Activated CD4-positive, alpha-beta T cell treated with anti-CD3 and anti-CD28 coated beads, Interleukin-2, amount 50 U/mL, for 16 hours (primary cell): ENCODE measurements around the gene ARRDC5.
"Not testable (repeated sequence)": the region's sequence is repeated elsewhere in the genome, so short reads cannot be mapped to it uniquely, and the experiment has no call there.

ENCODE experiments used
- DNase-seq: peaks from one replicate; pipeline ENCODE4 v3.0.0-alpha.2; 2020

Gene ARRDC5

DNA sequence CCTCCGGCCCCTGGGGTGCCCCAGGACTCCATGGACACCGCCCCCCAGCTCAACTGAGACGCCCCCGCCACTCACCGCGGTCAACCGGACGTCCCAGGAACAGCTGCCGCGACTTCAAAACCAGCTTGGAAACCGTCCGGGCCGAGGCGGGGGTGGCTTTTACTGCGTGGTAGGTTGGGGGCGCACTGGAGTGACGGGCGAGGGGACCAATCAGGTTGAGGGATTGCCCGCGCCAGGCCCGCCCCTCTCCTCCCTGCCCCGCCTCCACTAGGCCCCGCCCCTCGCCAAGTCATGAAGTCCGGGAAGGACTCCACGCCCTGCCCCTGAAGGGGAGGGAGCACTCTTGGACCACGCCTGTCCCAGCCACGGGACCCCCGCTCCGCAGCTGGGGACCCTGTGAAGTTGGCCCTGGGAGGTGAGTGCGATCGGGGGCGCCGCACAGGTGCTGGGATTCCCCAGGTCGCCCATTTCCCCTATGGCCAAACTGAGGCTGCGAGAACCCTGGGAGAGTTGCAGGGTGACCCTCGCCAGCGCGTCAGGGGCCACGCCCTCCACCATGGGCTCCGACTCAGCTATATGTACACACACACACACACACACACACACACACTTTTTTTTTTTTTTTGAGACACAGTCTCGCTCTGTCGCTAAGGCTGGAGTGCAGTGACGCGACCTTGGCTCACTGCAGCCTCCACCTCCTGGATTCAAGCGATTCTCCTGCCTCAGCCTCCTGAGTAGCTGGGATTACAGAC, 35.0 kb downstream of the ARRDC5 start, which contains the start of gene PLIN3:
Gene PLIN3, minus strand, starts transcription at position 134 of the 752 bp plus-strand sequence. CDS start 6,273 bp downstream, outside the sequence.
- DNase-seq = peak; percentile 94

DNA sequence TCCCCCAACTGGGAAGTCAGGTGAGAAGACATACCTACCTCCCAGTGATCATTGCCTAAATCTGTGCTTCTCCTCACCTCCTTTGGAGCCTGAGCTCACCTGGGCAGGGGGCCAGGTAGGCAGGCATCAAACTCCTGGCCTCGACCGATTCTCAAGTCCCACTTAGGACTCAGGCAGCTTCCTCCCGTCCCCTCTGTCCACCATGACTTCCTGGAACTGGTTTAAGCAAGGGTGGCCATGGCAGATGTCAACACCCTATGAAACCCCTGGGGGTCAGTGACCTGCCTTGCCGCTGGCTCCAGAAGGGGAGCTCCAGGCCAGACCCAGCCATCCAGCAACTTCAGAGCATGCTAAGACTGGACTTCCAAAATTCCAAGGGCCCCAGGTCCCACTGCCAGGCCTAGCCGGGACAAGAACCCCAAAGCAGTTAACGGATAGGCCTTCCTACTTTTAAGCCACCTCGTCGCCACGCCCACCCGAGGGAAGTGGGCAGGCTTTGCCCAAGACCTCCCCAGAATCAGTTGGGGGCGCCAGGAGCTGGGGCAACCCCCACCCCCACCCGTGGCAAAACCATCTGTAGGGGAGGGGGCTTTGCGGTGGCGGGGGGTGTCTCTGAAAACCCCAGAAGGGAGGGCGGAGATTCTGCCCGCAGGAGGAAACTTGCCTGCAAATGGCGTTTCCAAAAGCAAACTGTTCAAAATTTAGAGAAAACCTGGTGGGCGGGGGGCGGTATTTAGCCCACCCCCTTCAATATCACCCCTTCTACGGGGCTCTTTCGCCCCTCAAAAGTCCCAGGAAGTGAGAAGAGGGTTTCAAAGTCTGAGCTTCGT, 35.9 kb downstream of the ARRDC5 start:
- DNase-seq = no peak

DNA sequence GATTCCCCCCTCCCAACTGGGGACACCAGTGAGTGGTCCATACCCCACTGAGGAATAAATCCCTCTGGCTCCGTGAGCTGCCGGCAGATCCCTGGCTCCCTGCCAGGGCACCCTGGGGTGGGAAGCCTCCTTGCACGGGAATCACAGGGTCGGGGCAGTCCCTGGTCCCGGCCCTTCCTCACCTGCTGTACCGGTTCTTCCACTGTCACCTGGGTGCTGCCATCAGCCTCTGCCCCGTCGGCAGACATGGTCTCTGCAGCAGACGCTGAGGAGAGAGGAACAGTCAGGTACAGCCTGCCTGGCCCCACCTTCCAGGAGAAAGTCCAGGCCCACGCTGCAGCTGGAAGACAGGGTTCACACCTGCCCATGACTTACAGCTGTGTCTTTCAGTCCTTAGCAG, 41.5 kb downstream of the ARRDC5 start:
- no peak for DNase-seq

DNA sequence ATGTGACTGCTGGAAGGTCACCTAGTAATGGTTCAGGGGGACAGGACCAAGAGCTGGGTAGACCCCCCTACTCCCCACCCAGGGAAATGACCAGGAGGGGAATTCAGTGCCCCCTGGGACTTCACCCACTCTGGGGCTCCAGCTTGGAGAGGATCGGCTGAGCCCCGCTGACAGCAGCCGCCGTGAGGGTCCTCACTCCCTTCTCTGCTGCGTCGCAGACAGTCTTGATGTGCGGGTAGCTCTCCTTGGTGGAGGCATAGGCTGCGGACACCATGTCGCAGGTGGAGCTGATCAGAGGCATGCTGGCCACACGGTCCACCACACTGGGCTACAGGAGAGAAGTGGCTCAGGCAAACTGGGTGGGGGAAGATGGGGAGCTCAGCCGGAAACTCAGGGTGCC, 43.0 kb downstream of the ARRDC5 start:
- DNase-seq = no peak

DNA sequence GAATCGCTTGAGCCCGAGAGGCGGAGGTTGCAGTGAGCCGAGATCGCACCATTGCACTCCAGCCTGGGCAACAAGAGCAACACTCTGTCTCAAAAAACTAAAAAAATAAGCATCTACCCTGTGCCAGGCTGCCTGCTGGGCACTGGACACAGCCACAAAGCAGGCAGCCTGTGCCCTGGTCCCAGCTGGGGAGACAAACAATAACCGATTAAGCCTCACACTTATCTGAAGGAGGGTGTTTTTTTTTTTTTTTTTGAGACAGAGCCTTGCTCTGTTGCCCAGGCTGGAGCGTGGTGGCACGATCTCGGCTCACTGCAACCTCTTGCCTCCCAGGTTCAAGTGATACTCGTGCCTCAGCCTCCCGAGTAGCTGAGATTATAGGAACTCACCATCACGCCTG, 46.2 kb downstream of the ARRDC5 start:
- DNase-seq = not testable (repeated sequence)

DNA sequence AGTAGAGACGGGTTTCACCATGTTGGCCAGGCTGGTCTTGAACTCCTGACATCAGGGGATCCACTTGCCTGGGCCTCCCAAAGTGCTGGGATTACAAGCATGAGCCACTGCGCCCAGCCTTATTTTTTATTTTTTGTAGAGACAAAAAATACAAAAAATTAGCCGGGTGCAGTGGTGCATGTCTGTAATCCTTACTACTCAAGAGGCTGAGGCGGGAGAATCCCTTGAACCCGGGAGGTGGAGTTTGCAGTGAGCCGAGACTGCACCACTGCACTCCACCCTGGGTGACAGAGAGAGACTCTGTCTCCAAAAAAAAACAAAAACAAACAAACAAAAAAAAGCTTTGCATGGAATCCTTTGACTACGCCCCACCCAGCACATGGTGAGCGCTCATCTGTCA, 49.2 kb downstream of the ARRDC5 start:
- not testable (repeated sequence) for DNase-seq

DNA sequence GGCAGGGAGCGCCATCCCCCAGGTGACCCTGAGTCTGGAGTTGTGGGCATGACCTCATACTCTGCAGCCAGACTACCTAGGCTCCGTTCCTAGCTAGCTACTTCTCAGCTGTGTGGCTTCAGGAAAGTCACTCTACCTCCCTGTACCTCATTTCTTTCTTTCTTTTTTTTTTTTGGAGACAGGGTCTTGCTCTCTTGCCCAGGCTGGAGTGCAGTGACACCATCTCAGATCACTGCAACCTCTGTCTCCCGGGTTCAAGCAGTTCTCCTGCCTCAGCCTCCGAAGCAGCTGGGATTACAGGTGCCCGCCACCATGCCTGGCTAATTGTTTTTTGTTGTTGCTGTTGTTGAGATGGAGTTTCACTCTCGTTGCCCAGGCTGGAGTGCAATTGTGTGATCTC, 50.2 kb downstream of the ARRDC5 start:
- no peak for DNase-seq

DNA sequence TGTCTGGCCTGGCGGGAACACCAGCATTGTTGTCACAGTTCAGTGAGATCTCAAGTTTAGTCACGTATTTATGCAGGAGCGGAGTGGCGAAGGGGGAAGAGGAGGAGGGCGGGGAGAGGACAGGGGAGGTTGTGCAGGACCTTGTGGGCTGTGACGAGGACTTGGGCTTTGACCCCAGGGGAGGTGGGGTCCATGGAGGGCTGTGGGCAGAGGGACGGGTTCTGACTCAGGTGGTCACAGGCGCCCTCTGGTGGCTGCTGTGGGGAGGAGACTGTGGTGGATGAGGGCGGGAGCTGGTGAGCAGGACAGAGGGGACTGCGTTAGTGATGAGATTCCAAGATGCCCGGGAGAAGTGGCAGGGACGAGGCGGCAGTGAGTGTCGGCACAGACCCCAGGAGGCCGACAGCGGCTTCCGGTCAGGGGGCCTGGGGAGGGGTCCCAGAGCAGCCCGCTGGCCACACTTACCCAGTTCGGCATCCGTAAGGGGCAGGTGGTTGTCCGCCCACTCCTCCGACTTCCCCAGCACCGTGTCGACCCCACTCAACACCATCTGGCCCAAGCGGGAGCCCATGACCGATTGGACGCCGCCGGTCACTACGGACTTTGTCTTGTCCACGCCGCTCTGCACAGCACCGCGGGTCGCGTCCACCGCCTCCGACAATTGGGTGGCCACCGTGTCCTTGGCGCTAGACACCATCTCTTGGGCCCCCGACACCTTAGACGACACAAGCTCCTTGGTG, 51.0 kb downstream of the ARRDC5 start:
- DNase-seq = peak; percentile 65

DNA sequence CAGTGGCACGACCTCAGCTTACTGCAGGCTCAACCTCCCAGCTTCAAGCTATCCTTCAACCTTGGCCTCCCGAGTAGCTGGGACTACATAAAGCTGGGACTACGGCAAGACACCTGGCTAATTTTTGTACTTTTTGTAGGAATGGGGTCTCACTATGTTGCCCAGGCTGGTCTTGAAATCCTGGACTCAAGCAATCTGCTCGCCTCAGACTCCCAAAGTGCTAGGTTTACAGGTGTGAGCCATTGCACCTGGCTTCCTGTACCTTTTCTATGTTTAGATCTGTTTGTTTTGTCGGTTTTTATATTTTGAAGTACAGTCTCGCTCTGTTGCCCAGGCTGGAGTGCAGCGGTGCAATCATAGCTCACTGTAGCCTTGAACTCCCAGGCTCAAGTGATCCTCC, 53.7 kb downstream of the ARRDC5 start:
- DNase-seq = no peak

DNA sequence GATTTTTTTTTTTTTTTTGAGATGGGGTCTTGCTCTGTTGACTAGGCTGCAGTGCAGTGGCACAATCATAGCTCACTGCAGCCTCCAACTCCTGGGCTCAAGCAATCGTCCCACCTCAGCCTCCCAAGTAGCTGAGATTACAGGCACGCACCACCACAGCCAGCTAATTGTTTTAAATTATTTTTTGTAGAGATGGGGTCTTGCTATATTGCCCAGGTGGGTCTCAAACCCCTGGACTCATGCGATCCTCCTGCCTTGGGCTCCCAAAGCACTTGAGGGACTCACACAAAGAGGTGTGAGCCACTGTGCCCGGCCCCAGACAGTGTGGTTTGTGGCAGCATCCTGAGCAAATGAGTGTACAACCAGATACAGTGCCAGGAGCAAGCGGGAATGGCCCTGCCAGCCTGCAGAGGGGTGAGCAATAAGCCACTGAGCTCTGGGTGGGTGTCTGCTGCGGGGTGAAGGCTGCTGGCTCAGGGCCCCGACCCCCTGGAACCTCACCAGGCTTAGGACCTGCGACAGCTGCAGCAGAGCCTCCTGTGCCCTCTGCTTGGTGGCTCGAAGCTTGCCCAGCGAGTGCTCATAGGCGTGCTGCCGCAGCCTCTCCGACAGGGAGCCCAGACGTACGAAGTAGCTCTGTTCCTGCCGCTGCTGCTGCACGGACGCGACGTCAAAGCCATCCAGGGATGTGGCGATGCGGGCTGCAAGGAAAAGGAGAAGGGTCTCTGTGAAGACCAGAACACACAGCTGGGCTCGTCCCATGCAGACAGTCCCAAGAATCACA, 55.3 kb downstream of the ARRDC5 start:
- no peak for DNase-seq

DNA sequence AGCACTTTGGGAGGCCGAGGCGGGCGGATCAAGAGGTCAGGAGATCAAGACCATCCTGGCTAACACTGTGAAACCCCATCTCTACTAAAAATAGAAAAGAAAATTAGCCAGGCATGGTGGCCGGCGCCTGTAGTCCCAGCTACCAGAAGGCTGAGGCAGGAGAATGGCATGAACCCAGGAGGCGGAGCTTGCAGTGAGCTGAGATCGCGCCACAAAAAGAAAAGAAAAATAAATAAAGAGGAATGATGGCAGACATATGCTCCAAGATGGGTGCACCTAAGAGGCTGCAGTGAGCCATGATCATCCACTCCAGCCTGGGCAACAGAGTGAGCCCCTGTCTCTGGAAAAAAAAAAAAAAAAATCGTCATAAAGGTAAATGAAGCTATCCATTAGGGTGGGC, 56.7 kb downstream of the ARRDC5 start:
- DNase-seq = not testable (repeated sequence)

DNA sequence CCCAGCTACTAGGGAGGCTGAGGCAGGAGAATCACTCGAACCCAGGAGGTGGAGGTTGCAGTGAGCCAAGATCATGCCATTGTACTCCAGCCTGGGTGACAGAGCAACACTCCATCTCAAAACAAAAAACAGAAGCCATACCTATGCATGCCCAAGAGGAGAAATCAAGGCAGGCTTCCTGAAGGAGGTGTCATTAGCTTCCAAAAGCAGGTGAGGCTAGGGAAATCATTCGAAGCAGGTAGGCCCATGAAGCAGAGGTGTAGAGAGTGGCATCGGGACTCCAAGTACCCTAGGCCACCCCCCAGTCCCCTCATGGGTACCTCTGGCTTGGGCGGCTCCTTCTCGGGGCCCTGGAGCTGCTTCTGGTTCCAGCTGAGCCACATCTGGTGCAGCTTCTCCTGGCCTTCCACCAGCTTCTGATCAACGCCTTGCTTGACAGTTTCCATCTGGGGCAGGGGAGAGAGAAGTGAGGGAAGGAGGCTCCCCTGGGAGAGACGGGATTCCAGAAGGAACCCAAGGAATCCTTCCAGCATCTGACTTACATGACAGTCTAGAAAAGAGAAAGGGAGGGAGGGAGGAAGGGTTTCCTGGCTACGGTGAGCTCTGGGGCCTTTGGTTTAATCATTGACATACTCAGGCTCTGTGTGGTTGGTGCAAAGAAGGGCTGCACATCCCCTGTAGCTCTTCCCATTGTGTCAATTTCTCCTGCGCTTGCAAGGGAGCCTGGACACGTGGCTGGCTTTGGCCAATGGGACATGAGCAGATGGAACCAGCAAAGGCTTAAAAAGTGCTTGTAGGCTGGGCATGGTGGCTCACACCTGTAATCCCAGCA, 58.1 kb downstream of the ARRDC5 start:
- DNase-seq = no peak

DNA sequence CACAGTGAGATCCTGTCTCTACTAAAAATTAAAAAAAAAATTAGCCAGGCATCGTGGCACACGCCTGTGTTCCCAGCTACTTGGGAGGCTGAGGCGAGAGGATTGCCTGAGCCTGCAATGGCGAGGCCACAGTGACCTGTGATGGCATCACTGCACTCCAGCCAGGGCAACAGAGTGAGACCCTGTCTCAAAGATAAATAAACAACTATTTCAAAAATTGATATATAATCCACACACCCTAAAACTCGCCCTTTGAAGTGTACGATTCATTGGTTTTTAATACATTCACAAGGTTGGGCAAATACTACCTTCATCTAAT, 59.1 kb downstream of the ARRDC5 start:
- DNase-seq = no peak
